ENCODE results near the gene PRM3.
"Not testable (repeated sequence)": the region's sequence is repeated elsewhere in the genome, so short reads cannot be mapped to it uniquely, and the experiment has no call there.

Gene PRM3

GRCh38 chr16:11303405-11304138 lies 30.1 kb upstream of the PRM3 start:
- DNase-seq (ENCODE audit: low read depth in 2 of 2): no peak

- no peak for DNase-seq (ENCODE audit: low read depth in 2 of 2)
Observed at GRCh38 chr16:11302977-11303376, 29.5 kb upstream of the PRM3 start.

- DNase-seq (ENCODE audit: low read depth in 2 of 2): no peak
Observed at GRCh38 chr16:11301645-11302501, 28.4 kb upstream of the PRM3 start.

- DNase-seq (ENCODE audit: low read depth in 2 of 2): no peak
Observed at GRCh38 chr16:11300560-11300892, 27.1 kb upstream of the PRM3 start.

- no peak for DNase-seq (ENCODE audit: low read depth in 2 of 2)
Observed at GRCh38 chr16:11299865-11300559, 26.6 kb upstream of the PRM3 start.

- not testable (repeated sequence) for DNase-seq (ENCODE audit: low read depth in 2 of 2)
Observed at GRCh38 chr16:11298950-11299547, 25.6 kb upstream of the PRM3 start.

GRCh38 chr16:11298143-11298900 lies 24.9 kb upstream of the PRM3 start:
- no peak for DNase-seq (ENCODE audit: low read depth in 2 of 2)

- peak; percentile 31 to 33 for DNase-seq (ENCODE audit: low read depth in 2 of 2)
Observed at GRCh38 chr16:11297492-11298142, 24.2 kb upstream of the PRM3 start.

- no peak for DNase-seq (ENCODE audit: low read depth in 2 of 2)
Observed at GRCh38 chr16:11296706-11297491, 23.5 kb upstream of the PRM3 start.

GRCh38 chr16:11296351-11296705 lies 22.9 kb upstream of the PRM3 start:
- DNase-seq (ENCODE audit: low read depth in 2 of 2): no peak

GRCh38 chr16:11295672-11296071 lies 22.2 kb upstream of the PRM3 start:
- DNase-seq (ENCODE audit: low read depth in 2 of 2): no peak

GRCh38 chr16:11292076-11292748 lies 18.8 kb upstream of the PRM3 start:
- DNase-seq (ENCODE audit: low read depth in 2 of 2): no peak

GRCh38 chr16:11291091-11291703 lies 17.8 kb upstream of the PRM3 start:
- no peak for DNase-seq (ENCODE audit: low read depth in 2 of 2)

GRCh38 chr16:11290102-11290893 lies 16.9 kb upstream of the PRM3 start:
- no peak for DNase-seq (ENCODE audit: low read depth in 2 of 2)

- not testable (repeated sequence) for DNase-seq (ENCODE audit: low read depth in 2 of 2)
Observed at GRCh38 chr16:11289696-11290095, 16.3 kb upstream of the PRM3 start.

GRCh38 chr16:11289202-11289601 lies 15.8 kb upstream of the PRM3 start:
- no peak for DNase-seq (ENCODE audit: low read depth in 2 of 2)

GRCh38 chr16:11285842-11286241 lies 12.4 kb upstream of the PRM3 start:
- no peak for DNase-seq (ENCODE audit: low read depth in 2 of 2)

GRCh38 chr16:11283820-11284248 lies 10.4 kb upstream of the PRM3 start:
- no peak for DNase-seq (ENCODE audit: low read depth in 2 of 2)

Measured in stimulated activated CD8-positive, alpha-beta memory T cell treated with anti-CD3 and anti-CD28 coated beads, Interleukin-7, amount 100 ng/mL, for 1 hour (primary cell).